Measurements from ENCODE around the gene EPHB1.

The EPHB1 gene

GRCh38 chr3:134933997-134934396, 138.9 kb downstream of the EPHB1 start:
- no peaks in the 10 kb centered on the region for H3K36me3 ChIP-seq (ENCODE audit: control insufficient read depth, insufficient read depth, low read length)
- no peak overlapping the region for H3K4me3 ChIP-seq (ENCODE audit: insufficient read depth, low read depth, low read length)
- peaks cover 28% of the 10 kb centered on the region for H3K4me1 ChIP-seq (ENCODE audit: control insufficient read depth, insufficient read depth, low read length)
- no peaks in the 10 kb centered on the region for H3K9me3 ChIP-seq (ENCODE audit: control insufficient read depth, low read length)
- peaks cover 3% of the 10 kb centered on the region for H3K27me3 ChIP-seq (ENCODE audit: control insufficient read depth, insufficient read depth, low read length, poor library complexity, severe bottlenecking)
- no peak overlapping the region for H3K27ac ChIP-seq (ENCODE audit: insufficient read depth, low read depth, low read length, poor library complexity, severe bottlenecking)
- WGBS, 2 experiments, result 90 to 91% methylated on average over 4 of the region's 4 CpGs

GRCh38 chr3:134934933-134935332, 139.9 kb downstream of the EPHB1 start:
- no peaks in the 10 kb centered on the region for H3K9me3 ChIP-seq (ENCODE audit: control insufficient read depth, low read length)
- H3K36me3 ChIP-seq (ENCODE audit: control insufficient read depth, insufficient read depth, low read length), result no peaks in the 10 kb centered on the region

GRCh38 chr3:134937256-134938028, 142.4 kb downstream of the EPHB1 start:
- H3K36me3 ChIP-seq (ENCODE audit: control insufficient read depth, insufficient read depth, low read length), result no peaks in the 10 kb centered on the region
- WGBS, 2 experiments, result 17 to 21% methylated on average over 7 of the region's 8 CpGs
- H3K9me3 ChIP-seq (ENCODE audit: control insufficient read depth, low read length), result no peaks in the 10 kb centered on the region
- peaks cover 23% of the 10 kb centered on the region for H3K27me3 ChIP-seq (ENCODE audit: control insufficient read depth, insufficient read depth, low read length, poor library complexity, severe bottlenecking)
- H3K4me1 ChIP-seq (ENCODE audit: control insufficient read depth, insufficient read depth, low read length), result peaks cover 36% of the 10 kb centered on the region
- peak overlapping the region; percentile 94 for H3K27ac ChIP-seq (ENCODE audit: insufficient read depth, low read depth, low read length, poor library complexity, severe bottlenecking)
- H3K4me3 ChIP-seq (ENCODE audit: insufficient read depth, low read depth, low read length), result no peak overlapping the region

More at GRCh38 chr3:134934933-134935332, 139.9 kb downstream of the EPHB1 start:
- Histone ChIP-seq H3K4me1 (ENCODE audit: control insufficient read depth, insufficient read depth, low read length) (peaks cover 36% of the 10 kb centered on the region), H3K4me3 (ENCODE audit: insufficient read depth, low read depth, low read length) (no peak overlapping the region), H3K27me3 (ENCODE audit: control insufficient read depth, insufficient read depth, low read length, poor library complexity, severe bottlenecking) (peaks cover 12% of the 10 kb centered on the region), H3K27ac (ENCODE audit: insufficient read depth, low read depth, low read length, poor library complexity, severe bottlenecking) (no peak overlapping the region)
- 93 to 99% methylated on average over 2 of the region's 2 CpGs for WGBS, 2 experiments

- peaks cover 23% of the 10 kb centered on the region for H3K27me3 ChIP-seq (ENCODE audit: control insufficient read depth, insufficient read depth, low read length, poor library complexity, severe bottlenecking)
- peaks cover 36% of the 10 kb centered on the region for H3K4me1 ChIP-seq (ENCODE audit: control insufficient read depth, insufficient read depth, low read length)
- H3K9me3 ChIP-seq (ENCODE audit: control insufficient read depth, low read length), result no peaks in the 10 kb centered on the region
- peak overlapping the region; percentile 94 for H3K27ac ChIP-seq (ENCODE audit: insufficient read depth, low read depth, low read length, poor library complexity, severe bottlenecking)
- no peaks in the 10 kb centered on the region for H3K36me3 ChIP-seq (ENCODE audit: control insufficient read depth, insufficient read depth, low read length)
- WGBS, 2 experiments, result 42 to 47% methylated on average over 5 of the region's 5 CpGs
- H3K4me3 ChIP-seq (ENCODE audit: insufficient read depth, low read depth, low read length), result no peak overlapping the region
Measured at GRCh38 chr3:134938029-134938525, 143.0 kb downstream of the EPHB1 start.

GRCh38 chr3:134939978-134940377, 144.9 kb downstream of the EPHB1 start:
- Histone ChIP-seq H3K27ac (ENCODE audit: insufficient read depth, low read depth, low read length, poor library complexity, severe bottlenecking) (no peak overlapping the region), H3K4me3 (ENCODE audit: insufficient read depth, low read depth, low read length) (no peak overlapping the region), H3K27me3 (ENCODE audit: control insufficient read depth, insufficient read depth, low read length, poor library complexity, severe bottlenecking) (peaks cover 23% of the 10 kb centered on the region), H3K36me3 (ENCODE audit: control insufficient read depth, insufficient read depth, low read length) (no peaks in the 10 kb centered on the region), H3K4me1 (ENCODE audit: control insufficient read depth, insufficient read depth, low read length) (peaks cover 36% of the 10 kb centered on the region), H3K9me3 (ENCODE audit: control insufficient read depth, low read length) (no peaks in the 10 kb centered on the region)
- 86 to 97% methylated on average over 2 of the region's 2 CpGs for WGBS, 2 experiments

- Histone ChIP-seq H3K27me3 (ENCODE audit: control insufficient read depth, insufficient read depth, low read length, poor library complexity, severe bottlenecking) (peaks cover 23% of the 10 kb centered on the region), H3K36me3 (ENCODE audit: control insufficient read depth, insufficient read depth, low read length) (no peaks in the 10 kb centered on the region), H3K4me1 (ENCODE audit: control insufficient read depth, insufficient read depth, low read length) (peaks cover 24% of the 10 kb centered on the region), H3K27ac (ENCODE audit: insufficient read depth, low read depth, low read length, poor library complexity, severe bottlenecking) (no peak overlapping the region), H3K9me3 (ENCODE audit: control insufficient read depth, low read length) (no peaks in the 10 kb centered on the region), H3K4me3 (ENCODE audit: insufficient read depth, low read depth, low read length) (no peak overlapping the region)
- 82 to 83% methylated on average over 1 of the region's 1 CpG for WGBS, 2 experiments
Measured at GRCh38 chr3:134941820-134942219, 146.8 kb downstream of the EPHB1 start.

GRCh38 chr3:134944429-134944828, 149.4 kb downstream of the EPHB1 start:
- H3K4me3 ChIP-seq (ENCODE audit: insufficient read depth, low read depth, low read length), result no peak overlapping the region
- 87 to 100% methylated on average over 1 of the region's 1 CpG for WGBS, 2 experiments
- H3K36me3 ChIP-seq (ENCODE audit: control insufficient read depth, insufficient read depth, low read length), result no peaks in the 10 kb centered on the region
- peaks cover 4% of the 10 kb centered on the region for H3K4me1 ChIP-seq (ENCODE audit: control insufficient read depth, insufficient read depth, low read length)
- H3K27ac ChIP-seq (ENCODE audit: insufficient read depth, low read depth, low read length, poor library complexity, severe bottlenecking), result no peak overlapping the region
- peaks cover 16% of the 10 kb centered on the region for H3K27me3 ChIP-seq (ENCODE audit: control insufficient read depth, insufficient read depth, low read length, poor library complexity, severe bottlenecking)
- H3K9me3 ChIP-seq (ENCODE audit: control insufficient read depth, low read length), result no peaks in the 10 kb centered on the region

GRCh38 chr3:134949150-134949549, 154.1 kb downstream of the EPHB1 start:
- no peaks in the 10 kb centered on the region for H3K27me3 ChIP-seq (ENCODE audit: control insufficient read depth, insufficient read depth, low read length, poor library complexity, severe bottlenecking)
- no peaks in the 10 kb centered on the region for H3K9me3 ChIP-seq (ENCODE audit: control insufficient read depth, low read length)
- 90 to 94% methylated on average over 2 of the region's 2 CpGs for WGBS, 2 experiments
- no peak overlapping the region for H3K27ac ChIP-seq (ENCODE audit: insufficient read depth, low read depth, low read length, poor library complexity, severe bottlenecking)
- no peak overlapping the region for H3K4me3 ChIP-seq (ENCODE audit: insufficient read depth, low read depth, low read length)
- H3K36me3 ChIP-seq (ENCODE audit: control insufficient read depth, insufficient read depth, low read length), result peaks cover 10% of the 10 kb centered on the region
- H3K4me1 ChIP-seq (ENCODE audit: control insufficient read depth, insufficient read depth, low read length), result peaks cover 8% of the 10 kb centered on the region

- 82 to 93% methylated on average over 1 of the region's 1 CpG for WGBS, 2 experiments
- no peaks in the 10 kb centered on the region for H3K9me3 ChIP-seq (ENCODE audit: control insufficient read depth, low read length)
- no peak overlapping the region for H3K4me3 ChIP-seq (ENCODE audit: insufficient read depth, low read depth, low read length)
- H3K4me1 ChIP-seq (ENCODE audit: control insufficient read depth, insufficient read depth, low read length), result peaks cover 8% of the 10 kb centered on the region
- peaks cover 10% of the 10 kb centered on the region for H3K36me3 ChIP-seq (ENCODE audit: control insufficient read depth, insufficient read depth, low read length)
- H3K27me3 ChIP-seq (ENCODE audit: control insufficient read depth, insufficient read depth, low read length, poor library complexity, severe bottlenecking), result no peaks in the 10 kb centered on the region
- no peak overlapping the region for H3K27ac ChIP-seq (ENCODE audit: insufficient read depth, low read depth, low read length, poor library complexity, severe bottlenecking)
Measured at GRCh38 chr3:134952371-134952770, 157.3 kb downstream of the EPHB1 start.

- no peak overlapping the region for H3K27ac ChIP-seq (ENCODE audit: insufficient read depth, low read depth, low read length, poor library complexity, severe bottlenecking)
- H3K4me3 ChIP-seq (ENCODE audit: insufficient read depth, low read depth, low read length), result no peak overlapping the region
- H3K4me1 ChIP-seq (ENCODE audit: control insufficient read depth, insufficient read depth, low read length), result peaks cover 26% of the 10 kb centered on the region
- 88 to 96% methylated on average over 2 of the region's 2 CpGs for WGBS, 2 experiments
- no peaks in the 10 kb centered on the region for H3K27me3 ChIP-seq (ENCODE audit: control insufficient read depth, insufficient read depth, low read length, poor library complexity, severe bottlenecking)
- H3K36me3 ChIP-seq (ENCODE audit: control insufficient read depth, insufficient read depth, low read length), result peaks cover 10% of the 10 kb centered on the region
- H3K9me3 ChIP-seq (ENCODE audit: control insufficient read depth, low read length), result no peaks in the 10 kb centered on the region
Measured at GRCh38 chr3:134955874-134956273, 160.8 kb downstream of the EPHB1 start.
